ENCODE results near the gene RFX4.

Gene RFX4

DNA sequence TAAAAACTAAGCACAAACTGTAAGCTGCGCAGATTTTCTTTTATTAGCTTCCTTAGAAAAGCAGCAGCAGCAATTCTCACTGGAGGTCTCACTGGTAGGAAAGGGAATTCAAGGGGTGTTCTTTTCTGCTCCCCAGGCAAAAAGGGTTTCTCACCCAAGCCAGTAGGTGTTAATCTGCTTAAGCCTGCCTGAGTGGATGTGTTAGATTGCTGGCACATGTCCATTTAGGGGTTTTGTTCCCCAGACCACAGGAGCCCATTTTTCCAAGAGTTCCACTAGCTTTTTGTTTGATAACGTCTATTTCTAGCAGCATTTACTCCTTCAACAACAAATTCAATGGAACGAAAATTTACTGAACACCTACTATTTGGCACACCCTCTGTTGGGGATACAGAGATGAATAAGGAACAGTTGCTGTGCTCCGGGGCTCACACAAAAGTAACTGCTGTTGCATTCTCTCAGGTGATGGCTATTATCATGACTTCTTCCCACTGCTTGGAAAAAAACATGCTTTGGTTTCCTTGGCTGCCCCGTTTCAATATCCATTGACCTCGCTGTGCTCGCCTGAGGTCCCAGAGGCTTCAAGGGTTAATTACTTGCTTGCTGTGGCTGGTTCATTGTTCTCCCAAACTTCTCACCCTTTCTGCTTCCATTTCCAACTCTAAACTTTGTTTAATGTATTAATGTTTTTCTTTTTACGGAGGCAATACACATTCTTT is 160.6 kb downstream of the RFX4 start:
- TF ChIP-seq, protein P1, sequence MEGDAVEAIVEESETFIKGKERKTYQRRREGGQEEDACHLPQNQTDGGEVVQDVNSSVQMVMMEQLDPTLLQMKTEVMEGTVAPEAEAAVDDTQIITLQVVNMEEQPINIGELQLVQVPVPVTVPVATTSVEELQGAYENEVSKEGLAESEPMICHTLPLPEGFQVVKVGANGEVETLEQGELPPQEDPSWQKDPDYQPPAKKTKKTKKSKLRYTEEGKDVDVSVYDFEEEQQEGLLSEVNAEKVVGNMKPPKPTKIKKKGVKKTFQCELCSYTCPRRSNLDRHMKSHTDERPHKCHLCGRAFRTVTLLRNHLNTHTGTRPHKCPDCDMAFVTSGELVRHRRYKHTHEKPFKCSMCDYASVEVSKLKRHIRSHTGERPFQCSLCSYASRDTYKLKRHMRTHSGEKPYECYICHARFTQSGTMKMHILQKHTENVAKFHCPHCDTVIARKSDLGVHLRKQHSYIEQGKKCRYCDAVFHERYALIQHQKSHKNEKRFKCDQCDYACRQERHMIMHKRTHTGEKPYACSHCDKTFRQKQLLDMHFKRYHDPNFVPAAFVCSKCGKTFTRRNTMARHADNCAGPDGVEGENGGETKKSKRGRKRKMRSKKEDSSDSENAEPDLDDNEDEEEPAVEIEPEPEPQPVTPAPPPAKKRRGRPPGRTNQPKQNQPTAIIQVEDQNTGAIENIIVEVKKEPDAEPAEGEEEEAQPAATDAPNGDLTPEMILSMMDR (IDR thresholded peaks at IDR 0.05; ENCODE audit: insufficient read depth, low read depth, low read length, missing control alignments) = no peak
- H3K4me3 ChIP-seq (ENCODE audit: low read length) = no peak overlapping the region
- no peak for DNase-seq (ENCODE audit: low read depth)

DNA sequence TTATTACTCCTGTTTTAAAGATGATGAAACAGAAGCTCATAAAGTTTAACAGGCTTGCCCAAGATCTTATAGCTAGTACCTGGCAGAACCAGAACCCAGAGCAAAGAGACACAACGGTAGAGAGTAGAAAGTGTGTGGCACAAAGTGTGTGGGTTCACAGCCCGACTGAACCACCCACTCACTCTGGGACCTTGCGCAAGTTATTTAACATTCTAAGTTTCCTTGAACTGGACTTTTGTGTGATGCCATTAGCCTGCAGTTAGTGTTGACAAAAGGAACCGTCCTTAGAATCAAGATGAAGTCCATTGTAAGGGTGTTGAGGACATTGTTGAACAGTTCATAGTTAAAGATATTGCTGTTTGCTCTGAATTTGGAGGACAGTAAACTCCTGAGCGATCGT is 161.8 kb downstream of the RFX4 start:
- TF ChIP-seq, protein P1 (IDR thresholded peaks at IDR 0.05; ENCODE audit: insufficient read depth, low read depth, low read length, missing control alignments) = no peak
- DNase-seq (ENCODE audit: low read depth) = no peak
- H3K4me3 ChIP-seq (ENCODE audit: low read length) = no peak overlapping the region

DNA sequence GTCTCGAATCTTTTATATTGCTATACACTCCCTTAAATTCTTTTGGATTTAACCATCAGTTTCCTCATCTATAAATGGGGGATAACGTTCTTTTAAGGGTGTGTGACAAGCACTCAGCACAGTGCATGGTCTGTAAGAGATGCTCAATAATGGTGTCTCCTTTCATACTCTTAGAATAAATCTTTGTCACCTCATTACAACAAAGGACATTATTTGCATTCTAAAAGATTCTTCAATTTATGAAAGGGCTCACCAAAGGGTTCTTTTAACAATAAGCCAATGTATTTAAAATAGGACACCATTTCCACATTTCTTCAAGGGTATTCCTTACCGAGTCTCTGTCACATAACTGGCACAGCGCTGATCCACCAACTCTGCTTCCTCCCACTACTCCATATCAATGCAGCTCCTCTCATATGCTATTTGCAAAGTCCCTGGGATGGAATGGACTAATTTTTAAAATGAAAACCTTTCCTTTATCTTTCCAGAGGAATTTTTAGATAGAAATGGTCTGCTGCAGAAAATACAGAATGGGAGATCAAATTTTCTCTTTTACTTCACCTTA is 162.5 kb downstream of the RFX4 start:
- TF ChIP-seq, protein P1 (IDR thresholded peaks at IDR 0.05; ENCODE audit: insufficient read depth, low read depth, low read length, missing control alignments) = no peak
- no peak for DNase-seq (ENCODE audit: low read depth)

DNA sequence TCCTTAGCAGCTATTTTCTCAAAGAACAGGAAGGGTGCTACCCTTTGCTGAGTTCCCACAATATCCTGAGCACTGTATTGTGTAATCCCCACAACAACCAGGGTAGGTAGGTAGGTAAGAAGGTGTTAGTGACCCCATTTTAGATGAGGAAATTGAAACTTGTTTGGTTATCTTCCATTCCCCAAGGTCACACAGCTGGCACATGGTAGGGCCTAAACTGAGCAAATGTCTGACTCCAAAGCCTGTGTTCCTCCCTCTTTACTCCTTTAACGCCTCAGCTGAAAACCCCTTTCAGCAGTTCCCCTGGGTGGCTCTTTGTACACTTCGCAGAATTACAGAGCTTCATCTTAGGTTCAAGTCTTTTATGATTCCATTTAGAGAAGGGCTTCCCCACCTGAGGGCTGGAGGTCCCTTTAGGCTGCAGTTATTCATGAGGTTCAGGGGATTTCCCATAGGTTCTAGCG is 165.2 kb downstream of the RFX4 start:
- H3K4me3 ChIP-seq (ENCODE audit: low read length) = no peak overlapping the region
- TF ChIP-seq, protein P1 (IDR thresholded peaks at IDR 0.05; ENCODE audit: insufficient read depth, low read depth, low read length, missing control alignments) = no peak
- no peak for DNase-seq (ENCODE audit: low read depth)

More for the DNA sequence above, 162.5 kb downstream of the RFX4 start:
- no peak overlapping the region for H3K4me3 ChIP-seq (ENCODE audit: low read length)

DNA sequence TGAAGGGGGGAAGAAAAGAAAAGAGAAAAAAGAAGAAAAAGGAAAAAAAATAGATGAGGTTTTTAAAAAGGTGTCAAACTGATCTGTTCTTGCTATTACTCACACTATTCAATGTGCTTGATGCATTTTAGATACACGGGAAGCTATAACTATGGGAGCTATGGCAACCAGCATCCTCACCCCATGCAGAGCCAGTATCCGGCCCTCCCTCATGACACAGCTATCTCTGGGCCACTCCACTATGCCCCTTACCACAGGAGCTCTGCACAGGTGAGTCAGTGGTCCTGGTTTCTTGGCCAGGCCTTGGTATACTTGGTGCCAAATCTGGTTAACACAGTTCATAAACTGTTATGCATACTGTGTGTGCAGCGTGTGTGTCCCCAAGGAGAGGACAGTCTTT is 167.7 kb downstream of the RFX4 start:
- no peak for DNase-seq (ENCODE audit: low read depth)
- H3K4me3 ChIP-seq (ENCODE audit: low read length) = no peak overlapping the region
- TF ChIP-seq, protein P1 (IDR thresholded peaks at IDR 0.05; ENCODE audit: insufficient read depth, low read depth, low read length, missing control alignments) = no peak

DNA sequence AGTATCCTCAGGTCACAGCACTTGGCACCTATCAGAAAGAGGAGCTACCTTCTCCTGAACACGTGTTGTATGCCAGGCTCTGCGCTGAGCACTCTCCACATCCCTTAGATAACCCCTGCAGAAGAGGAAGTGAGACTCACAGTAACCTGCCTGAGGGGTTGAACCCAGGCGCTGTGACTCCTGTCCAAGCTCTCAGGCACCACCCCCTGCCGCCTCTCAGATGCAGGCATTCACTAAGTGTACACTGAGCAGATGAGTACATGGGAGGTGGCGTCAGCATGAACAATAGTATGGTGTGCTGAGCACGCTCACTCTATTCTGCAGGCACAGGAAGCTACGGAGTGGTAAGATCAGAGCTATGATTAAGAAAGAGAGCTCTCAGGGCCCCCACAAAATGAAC is 170.7 kb downstream of the RFX4 start:
- TF ChIP-seq, protein P1 (IDR thresholded peaks at IDR 0.05; ENCODE audit: insufficient read depth, low read depth, low read length, missing control alignments) = no peak
- no peak overlapping the region for H3K4me3 ChIP-seq (ENCODE audit: low read length)
- peak; percentile 22 for DNase-seq (ENCODE audit: low read depth)

Data from epithelial cell of esophagus (primary cell).